ENCODE measurements around the gene WFDC5.

Gene WFDC5

GRCh38 chr20:45115386-45115774, 406 bp upstream of the WFDC5 start:
- H3K4me3 ChIP-seq (ENCODE audit: low read depth, low read length) = no peak overlapping the region
- TF ChIP-seq CTCF (IDR thresholded peaks at IDR 0.05; ENCODE audit: low read depth, low read length, missing control alignments) = no peak
- DNase-seq (ENCODE audit: low read depth) = no peak

- no peak for TF ChIP-seq CTCF (IDR thresholded peaks at IDR 0.05; ENCODE audit: low read depth, low read length, missing control alignments)
- no peak for DNase-seq (ENCODE audit: low read depth)
- no peak overlapping the region for H3K4me3 ChIP-seq (ENCODE audit: low read depth, low read length)
These were observed 1.1 kb downstream of the WFDC5 start for GRCh38 chr20:45113865-45114264.

- TF ChIP-seq CTCF (IDR thresholded peaks at IDR 0.05; ENCODE audit: low read depth, low read length, missing control alignments) = no peak
- no peak overlapping the region for H3K4me3 ChIP-seq (ENCODE audit: low read depth, low read length)
- no peak for DNase-seq (ENCODE audit: low read depth)
These were observed 2.2 kb downstream of the WFDC5 start for GRCh38 chr20:45112754-45113153.

- peak; percentile 26 for TF ChIP-seq CTCF (IDR thresholded peaks at IDR 0.05; ENCODE audit: low read depth, low read length, missing control alignments)
- no peak overlapping the region for H3K4me3 ChIP-seq (ENCODE audit: low read depth, low read length)
- no peak for DNase-seq (ENCODE audit: low read depth)
These were observed 3.0 kb downstream of the WFDC5 start for GRCh38 chr20:45111799-45112471.

GRCh38 chr20:45111285-45111684, 3.7 kb downstream of the WFDC5 start:
- H3K4me3 ChIP-seq (ENCODE audit: low read depth, low read length) = no peak overlapping the region
- no peak for DNase-seq (ENCODE audit: low read depth)
- no peak for TF ChIP-seq CTCF (IDR thresholded peaks at IDR 0.05; ENCODE audit: low read depth, low read length, missing control alignments)

GRCh38 chr20:45110301-45110700, 4.7 kb downstream of the WFDC5 start:
- no peak for TF ChIP-seq CTCF (IDR thresholded peaks at IDR 0.05; ENCODE audit: low read depth, low read length, missing control alignments)
- DNase-seq (ENCODE audit: low read depth) = no peak

GRCh38 chr20:45109634-45110033, 5.3 kb downstream of the WFDC5 start:
- no peak overlapping the region for H3K4me3 ChIP-seq (ENCODE audit: low read depth, low read length)
- TF ChIP-seq CTCF (IDR thresholded peaks at IDR 0.05; ENCODE audit: low read depth, low read length, missing control alignments) = no peak
- DNase-seq (ENCODE audit: low read depth) = no peak

More at GRCh38 chr20:45110301-45110700, 4.7 kb downstream of the WFDC5 start:
- H3K4me3 ChIP-seq (ENCODE audit: low read depth, low read length) = no peak overlapping the region
